Activated CD4-positive, alpha-beta T cell treated with anti-CD3 and anti-CD28 coated beads for 48 hours (primary cell): ENCODE measurements around the gene RRP36.
A peak's percentile ranks its signal among the peaks of the same experiment; 100 is the strongest.

ENCODE experiments used
- DNase-seq: peaks from one replicate; pipeline ENCODE4 v3.0.0-alpha.2; 2020

RRP36 gene

GRCh38 chr6:43074847-43075669 lies 53.6 kb downstream of the RRP36 start:
- no peak for DNase-seq

- peak; percentile 49 for DNase-seq
These were observed 54.4 kb downstream of the RRP36 start, which contains the start of gene PTK7 for GRCh38 chr6:43075670-43076463. Gene PTK7, plus strand, starts transcription at chr6:43076314. Its CDS starts 175 bp downstream, at chr6:43076489.

GRCh38 chr6:43076464-43077332 lies 55.3 kb downstream of the RRP36 start:
- no peak for DNase-seq

- DNase-seq, result no peak
These were observed 55.9 kb downstream of the RRP36 start for GRCh38 chr6:43077333-43077809.

GRCh38 chr6:43077981-43078511 lies 56.6 kb downstream of the RRP36 start:
- DNase-seq, result no peak

GRCh38 chr6:43078691-43079090 lies 57.3 kb downstream of the RRP36 start:
- DNase-seq, result no peak
